Trophoblast cell (in vitro differentiated cells and primary cell): Measurements from ENCODE around the gene RIPK4.

Source experiments
- DNase-seq, 2 donors: peaks; one replicate each; pipeline ENCODE4 v3.0.0-alpha.2; 2016
- H2AFZ ChIP-seq: 2 replicates; pipeline ENCODE4 v1.6.1; 2013; ENCODE audit warnings: low read length, moderate library complexity, mild to moderate bottlenecking; ENCODE audit not compliant: insufficient read depth, poor library complexity
- H2AK5ac ChIP-seq: 2 replicates; pipeline ENCODE4 v1.6.1; 2013; ENCODE audit warnings: mild to moderate bottlenecking, low read length
- H2BK120ac ChIP-seq: 2 replicates; pipeline ENCODE4 v1.6.1; 2013; ENCODE audit warnings: low read length, mild to moderate bottlenecking, moderate library complexity; ENCODE audit not compliant: insufficient read depth, poor library complexity
- H2BK12ac ChIP-seq: 2 replicates; pipeline ENCODE4 v1.6.1; 2013; ENCODE audit warnings: mild to moderate bottlenecking, low read length, moderate library complexity
- H2BK5ac ChIP-seq: 2 replicates; pipeline ENCODE4 v1.6.1; 2013; ENCODE audit warnings: low read length, low read depth, moderate library complexity, mild to moderate bottlenecking; ENCODE audit not compliant: poor library complexity
- H3K14ac ChIP-seq: 2 replicates; pipeline ENCODE4 v1.6.1; 2013; ENCODE audit warnings: mild to moderate bottlenecking, low read length
- H3K18ac ChIP-seq: 2 replicates; pipeline ENCODE4 v1.6.1; 2013; ENCODE audit warnings: mild to moderate bottlenecking, low read length
- H3K23ac ChIP-seq: 2 replicates; pipeline ENCODE4 v1.6.1; 2013; ENCODE audit warnings: low read length
- H3K27ac ChIP-seq: 2 replicates; pipeline ENCODE4 v1.5.1; 2013; ENCODE audit warnings: low read depth, mild to moderate bottlenecking, inconsistent platforms, low read length, moderate library complexity
- H3K27me3 ChIP-seq: 2 replicates; pipeline ENCODE4 v1.6.1; 2013; ENCODE audit warnings: inconsistent platforms, mild to moderate bottlenecking, low read length, moderate library complexity; ENCODE audit not compliant: insufficient read depth
- H3K36me3 ChIP-seq, 2 experiments: 1 replicate in 1 of 2; 2 replicates in 1 of 2; pipeline ENCODE4 v1.6.1; 2013; ENCODE audit warnings: low read length in 2 of 2, mild to moderate bottlenecking in 2 of 2, moderate library complexity in 1 of 2; ENCODE audit not compliant: insufficient read depth in 2 of 2, control insufficient read depth in 1 of 2
- H3K4ac ChIP-seq: 2 replicates; pipeline ENCODE4 v1.6.1; 2013; ENCODE audit warnings: low read depth, mild to moderate bottlenecking, low read length, moderate library complexity
- H3K4me1 ChIP-seq, 2 experiments: 1 replicate in 1 of 2; 2 replicates in 1 of 2; pipeline ENCODE4 v1.6.1; 2013; ENCODE audit warnings: low read length in 2 of 2, mild to moderate bottlenecking in 2 of 2, moderate library complexity in 1 of 2; ENCODE audit not compliant: insufficient read depth in 2 of 2, control insufficient read depth in 1 of 2
- H3K4me2 ChIP-seq: 2 replicates; pipeline ENCODE4 v1.6.1; 2013; ENCODE audit warnings: inconsistent platforms, mild to moderate bottlenecking, low read length, moderate library complexity
- H3K4me3 ChIP-seq: 2 replicates; pipeline ENCODE4 v1.5.1; 2013; ENCODE audit warnings: mild to moderate bottlenecking, low read depth, low read length, inconsistent platforms
- H3K79me1 ChIP-seq: one replicate; pipeline ENCODE4 v1.6.1; 2013; ENCODE audit warnings: low read length
- H3K79me2 ChIP-seq: 2 replicates; pipeline ENCODE4 v1.6.1; 2013; ENCODE audit warnings: low read length, mild to moderate bottlenecking; ENCODE audit not compliant: control insufficient read depth, insufficient read depth, poor library complexity
- H3K9ac ChIP-seq: 2 replicates; pipeline ENCODE4 v1.6.1; 2013; ENCODE audit warnings: mild to moderate bottlenecking, low read length
- H3K9me3 ChIP-seq: 2 replicates; pipeline ENCODE4 v1.6.1; 2013; ENCODE audit warnings: low read depth, mild to moderate bottlenecking, control low read depth, inconsistent platforms, low read length; ENCODE audit not compliant: insufficient read depth
- H4K12ac ChIP-seq: 2 replicates; pipeline ENCODE4 v1.6.1; 2013; ENCODE audit warnings: low read depth, mild to moderate bottlenecking, low read length, moderate library complexity
- H4K8ac ChIP-seq: 2 replicates; pipeline ENCODE4 v1.6.1; 2013; ENCODE audit warnings: low read depth, mild to moderate bottlenecking, low read length, moderate library complexity
- H4K91ac ChIP-seq: one replicate; pipeline ENCODE4 v1.6.1; 2013; ENCODE audit warnings: low read depth, mild to moderate bottlenecking, low read length, moderate library complexity
- WGBS: extraction: QIAGEN DNeasy Blood & Tissue Kit; methylation state at CpG from one replicate; pipeline ENCODE4 v1.1.7; 2013; ENCODE audit warnings: missing lambda C conversion rate; ENCODE audit not compliant: insufficient read length, insufficient coverage; ENCODE audit errors: extremely low coverage; 5-methylcytosine and 5-hydroxymethylcytosine counted together

RIPK4 gene

GRCh38 chr21:41769111-41769510 is 2.3 kb upstream of the RIPK4 start:
- no peak overlapping the region for H3K27ac ChIP-seq
- H4K12ac ChIP-seq = no peak overlapping the region
- no peak overlapping the region for H4K8ac ChIP-seq
- no peak overlapping the region for H2BK5ac ChIP-seq
- H3K27me3 ChIP-seq = peaks cover 14% of the 10 kb centered on the region
- H2AFZ ChIP-seq = no peak overlapping the region
- peaks cover 8% of the 10 kb centered on the region for H3K79me1 ChIP-seq
- WGBS = no CpG with 5 or more reads among the region's 10 CpGs
- no peak overlapping the region for H3K23ac ChIP-seq
- no peaks in the 10 kb centered on the region for H3K36me3 ChIP-seq
- no peak overlapping the region for H3K18ac ChIP-seq
- peaks cover 20 to 23% of the 10 kb centered on the region in 2 experiments for H3K4me1 ChIP-seq
- no peak overlapping the region for H3K14ac ChIP-seq
- no peak overlapping the region for H3K4me2 ChIP-seq
- H4K91ac ChIP-seq = no peak overlapping the region
- H2BK12ac ChIP-seq = no peak overlapping the region
- H3K4ac ChIP-seq = no peak overlapping the region
- H3K9me3 ChIP-seq = peaks cover 3% of the 10 kb centered on the region
- H2AK5ac ChIP-seq = no peak overlapping the region
- no peak overlapping the region for H2BK120ac ChIP-seq
- DNase-seq = no peak
- H3K9ac ChIP-seq = no peak overlapping the region
- H3K79me2 ChIP-seq = peaks cover 6% of the 10 kb centered on the region
- no peak overlapping the region for H3K4me3 ChIP-seq

DNA sequence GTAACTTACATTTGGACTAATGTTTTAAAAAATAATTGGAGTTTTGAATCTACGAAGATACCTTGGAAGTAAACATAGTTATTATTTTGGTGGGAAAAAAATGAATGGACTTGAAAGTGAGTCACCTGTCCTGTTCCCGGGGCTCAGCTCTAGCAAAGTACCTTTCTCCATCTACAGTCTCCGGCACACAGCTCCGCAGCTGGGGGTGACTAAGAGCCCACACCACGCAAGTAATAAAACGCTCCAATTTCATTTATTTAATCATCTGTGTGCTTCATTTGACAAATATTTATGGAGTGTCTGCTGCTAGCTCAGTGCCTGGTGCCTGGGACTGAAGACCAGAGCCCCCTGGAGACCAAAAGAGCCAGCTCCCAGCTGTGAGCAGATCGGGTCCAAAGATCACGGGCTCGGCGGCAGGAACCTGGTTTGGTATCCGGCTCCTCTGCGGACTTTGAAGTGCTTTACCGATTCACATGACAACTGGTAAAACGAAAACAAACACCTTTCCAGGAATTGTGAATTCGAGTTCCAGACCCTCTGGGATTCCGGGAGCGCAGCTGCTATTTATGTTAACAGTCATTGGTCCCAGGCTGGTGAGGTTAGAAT is 1.7 kb upstream of the RIPK4 start:
- DNase-seq = peak; percentile 35 to 44
- Histone ChIP-seq H3K27me3 (peaks cover 14% of the 10 kb centered on the region), H3K79me2 (peaks cover 6% of the 10 kb centered on the region)

DNA sequence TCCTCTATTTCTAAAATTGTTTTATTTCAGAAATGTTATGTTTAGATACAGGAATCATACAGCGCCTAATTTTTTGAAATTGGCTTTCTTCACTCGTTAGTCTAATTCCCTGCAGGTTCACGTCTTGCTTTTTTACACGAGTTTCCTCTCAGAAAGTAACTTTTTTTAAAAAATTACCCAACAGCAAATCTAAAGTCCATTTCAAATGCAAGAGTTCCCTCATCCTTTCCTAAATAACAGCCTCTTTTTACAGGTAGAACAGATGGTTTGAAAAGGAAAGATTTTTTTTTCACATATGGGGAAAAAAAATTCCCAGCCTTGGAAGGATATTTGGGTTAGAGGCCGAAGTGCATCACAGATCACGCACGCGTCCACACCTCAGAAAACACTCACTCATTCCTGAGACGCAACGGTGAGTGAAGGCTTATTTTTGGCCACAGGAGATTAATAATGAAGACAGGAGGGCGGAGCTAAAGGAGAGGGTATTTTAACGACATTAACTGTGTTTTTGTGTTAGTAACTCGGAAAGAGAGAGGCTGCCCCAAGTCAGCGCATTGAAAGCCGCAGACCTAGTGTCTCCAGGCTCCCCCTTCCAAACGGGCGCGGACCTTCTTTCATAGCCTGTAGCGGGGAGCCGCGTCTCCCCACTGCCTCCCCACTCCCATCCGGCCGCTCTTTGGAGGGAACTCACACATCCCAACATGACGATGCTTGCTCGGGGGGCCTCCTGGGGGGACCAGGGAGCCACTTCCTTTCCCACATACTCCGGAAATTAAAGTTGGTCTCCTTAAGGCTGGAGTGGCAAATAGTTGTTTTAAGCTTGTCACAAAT is 969 bp upstream of the RIPK4 start:
- Histone ChIP-seq H3K79me1 (peaks cover 10% of the 10 kb centered on the region), H3K36me3 (no peaks in the 10 kb centered on the region), H2BK120ac (no peak overlapping the region), H3K9me3 (peaks cover 3% of the 10 kb centered on the region), H2BK5ac (no peak overlapping the region), H4K8ac (no peak overlapping the region), H3K4me1 (peaks cover 29 to 36% of the 10 kb centered on the region in 2 experiments), H2AK5ac (no peak overlapping the region), H3K27ac (no peak overlapping the region), H3K79me2 (peaks cover 8% of the 10 kb centered on the region), H2BK12ac (peak overlapping the region; percentile 46), H3K9ac (no peak overlapping the region), H2AFZ (peak overlapping the region; percentile 83), H3K27me3 (peaks cover 14% of the 10 kb centered on the region), H3K4me2 (peak overlapping the region; percentile 87), H4K12ac (no peak overlapping the region), H3K4ac (no peak overlapping the region), H3K23ac (no peak overlapping the region), H3K18ac (no peak overlapping the region), H3K4me3 (no peak overlapping the region), H4K91ac (no peak overlapping the region), H3K14ac (no peak overlapping the region)
- no peak for DNase-seq
- no CpG with 5 or more reads among the region's 26 CpGs for WGBS

More for the DNA sequence above, 1.7 kb upstream of the RIPK4 start:
- Histone ChIP-seq H2AK5ac (no peak overlapping the region), H3K4me2 (peak overlapping the region; percentile 17), H3K27ac (no peak overlapping the region), H2BK120ac (no peak overlapping the region), H2AFZ (no peak overlapping the region), H3K9me3 (peaks cover 3% of the 10 kb centered on the region), H3K4me3 (no peak overlapping the region), H4K91ac (no peak overlapping the region), H3K4ac (no peak overlapping the region), H4K8ac (no peak overlapping the region), H2BK5ac (no peak overlapping the region), H4K12ac (no peak overlapping the region), H3K4me1 (peaks cover 26 to 29% of the 10 kb centered on the region in 2 experiments), H3K79me1 (peaks cover 8% of the 10 kb centered on the region), H3K23ac (no peak overlapping the region), H2BK12ac (no peak overlapping the region), H3K14ac (no peak overlapping the region), H3K18ac (no peak overlapping the region), H3K36me3 (no peaks in the 10 kb centered on the region), H3K9ac (no peak overlapping the region)
- WGBS = no CpG with 5 or more reads among the region's 17 CpGs

DNA sequence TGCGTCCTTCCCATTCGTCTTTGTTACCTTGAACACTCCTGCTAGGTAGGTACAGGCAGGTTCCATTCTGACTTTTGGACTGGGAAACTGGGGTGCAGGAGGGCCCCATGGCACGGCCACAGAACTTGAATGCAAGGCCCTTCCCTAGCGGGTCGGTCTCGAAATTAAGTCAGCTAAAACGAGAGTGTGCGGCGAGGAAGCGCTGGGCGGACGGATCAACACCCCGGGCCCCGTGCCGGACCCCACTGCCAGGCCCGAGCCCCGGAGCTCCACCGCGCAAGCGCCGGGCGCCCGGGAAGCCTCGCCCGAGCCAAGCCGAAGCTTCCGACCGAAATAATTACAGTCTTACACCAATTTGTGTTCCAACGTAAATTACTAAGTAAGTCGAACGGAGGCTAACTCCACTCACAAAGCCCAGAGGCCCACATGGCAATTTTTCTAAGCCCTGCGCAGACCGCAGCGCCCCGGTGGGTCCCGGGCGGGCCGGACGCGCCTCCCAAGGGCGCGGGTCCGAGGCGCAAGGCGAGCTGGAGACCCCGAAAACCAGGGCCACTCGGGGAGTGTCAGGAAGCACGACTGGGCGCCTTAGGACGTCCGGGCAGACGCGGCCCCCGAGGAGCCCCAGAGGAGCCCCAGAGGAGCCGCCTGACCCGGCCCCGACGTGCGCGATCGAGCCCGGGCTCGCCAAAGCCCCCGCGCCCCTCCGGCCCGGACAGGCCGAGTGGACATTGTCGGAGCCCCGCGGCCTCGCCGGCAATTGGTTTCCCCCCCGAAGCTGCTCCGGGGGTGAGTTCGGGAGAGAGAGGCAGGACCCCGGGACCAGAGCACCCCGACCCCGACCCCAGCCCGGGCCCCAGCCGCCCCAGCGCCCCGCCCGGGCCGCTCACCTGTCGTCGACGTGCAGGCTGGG is 624 bp downstream of the RIPK4 start:
- H2AFZ ChIP-seq = peak overlapping the region; percentile 99
- no peak overlapping the region for H2AK5ac ChIP-seq
- peak overlapping the region; percentile 78 for H3K14ac ChIP-seq
- peaks cover 13% of the 10 kb centered on the region for H3K79me1 ChIP-seq
- no peak overlapping the region for H3K9ac ChIP-seq
- H3K18ac ChIP-seq = peak overlapping the region; percentile 86
- peak overlapping the region; percentile 94 for H4K8ac ChIP-seq
- H3K27ac ChIP-seq = no peak overlapping the region
- H3K9me3 ChIP-seq = peaks cover 3% of the 10 kb centered on the region
- peak overlapping the region; percentile 85 for H3K4me3 ChIP-seq
- peak overlapping the region; percentile 87 for H3K4ac ChIP-seq
- H3K4me1 ChIP-seq = peaks cover 39 to 45% of the 10 kb centered on the region in 2 experiments
- peak in 1 of 2 donors; percentile 43 for DNase-seq
- peak overlapping the region; percentile 85 for H4K12ac ChIP-seq
- H3K23ac ChIP-seq = no peak overlapping the region
- peak overlapping the region; percentile 64 for H4K91ac ChIP-seq
- peak overlapping the region; percentile 87 for H3K4me2 ChIP-seq
- H3K27me3 ChIP-seq = peaks cover 14% of the 10 kb centered on the region
- H2BK5ac ChIP-seq = no peak overlapping the region
- H3K36me3 ChIP-seq = no peaks in the 10 kb centered on the region
- H2BK12ac ChIP-seq = peak overlapping the region; percentile 68
- WGBS = no CpG with 5 or more reads among the region's 88 CpGs
- H3K79me2 ChIP-seq = peaks cover 9% of the 10 kb centered on the region
- peak overlapping the region; percentile 59 for H2BK120ac ChIP-seq
